Upper lobe of left lung (tissue), 6 donors: ENCODE data around the gene NAP1L4. TPM values are rescaled to one million over a fixed set of nuclear protein-coding genes. Genes with fewer than 3 reads are reported as not detected.

Experiments used
- ATAC-seq, 2 donors: fragments of 200-7000 bp; cut with Tn5 transposase; one replicate each; pipeline ENCODE4 v1.9.1; 2022; ENCODE audit warnings: mild to moderate bottlenecking in 2 of 2, moderate library complexity in 2 of 2; ENCODE audit not compliant: low FRiP score in 2 of 2
- DNase-seq, 2 donors: peaks; one replicate each; pipeline ENCODE4 v3.0.0-alpha.2; 2019 to 2020
- H3K27ac ChIP-seq, 4 donors: fragments of 200-600 bp; sonication (generic); one replicate each; pipeline ENCODE4 v1.5.1; 2016 to 2019
- H3K27me3 ChIP-seq, 4 donors: fragments of 200-600 bp; sonication (generic); one replicate each; pipeline ENCODE4 v1.5.1; 2017 to 2019
- H3K36me3 ChIP-seq, 4 donors: fragments of 200-600 bp; sonication (generic); one replicate each; pipeline ENCODE4 v1.5.1; 2016 to 2019
- H3K4me1 ChIP-seq, 4 donors: fragments of 200-600 bp; sonication (generic); one replicate each; pipeline ENCODE4 v1.5.1; 2018 to 2019
- H3K4me3 ChIP-seq, 4 donors: fragments of 200-600 bp; sonication (generic); one replicate each; pipeline ENCODE4 v1.5.1; 2017 to 2019; ENCODE audit warnings: mild to moderate bottlenecking in 2 of 4, moderate library complexity in 1 of 4
- H3K9me3 ChIP-seq, 4 donors: fragments of 200-600 bp; sonication (generic); one replicate each; pipeline ENCODE4 v1.5.1; 2018 to 2019
- CTCF ChIP-seq, 6 experiments: fragments of 450-650 bp in 4 of 6; fragments of 200-600 bp in 2 of 6; sonication (generic) in 2 of 6; IDR thresholded peaks; one replicate each; pipeline ENCODE4 v1.5.1; 2016 to 2019; ENCODE audit warnings: antibody characterized with exemption in 6 of 6
- EP300 ChIP-seq, 4 donors: sonication (generic); formaldehyde crosslinking; IDR thresholded peaks; one replicate each; pipeline ENCODE4 v1.5.1; 2017; ENCODE audit warnings: antibody characterized with exemption in 4 of 4, control low read depth in 2 of 4
- POLR2A ChIP-seq, 4 donors: fragments of 450-650 bp; IDR thresholded peaks; one replicate each; pipeline ENCODE4 v1.5.1; 2016 to 2017; ENCODE audit warnings: antibody characterized with exemption in 4 of 4, mild to moderate bottlenecking in 2 of 4
- POLR2AphosphoS5 ChIP-seq, 2 donors: sonication (generic); formaldehyde crosslinking; IDR thresholded peaks; one replicate each; pipeline ENCODE4 v1.5.1; 2017; ENCODE audit warnings: antibody characterized with exemption in 2 of 2
- WGBS, 2 donors: methylation state at CpG; one replicate each; pipeline ENCODE4 v1.1.5; 2017 to 2018; 5-methylcytosine and 5-hydroxymethylcytosine counted together
- total RNA-seq, 6 donors: library from RNA; depleted of rRNA in 4 of 6; stranded (reverse); fragments of >200 nt in 4 of 6; gene quantifications; one replicate each; pipeline versions ENCODE4 v1.1.0 to v1.2.1, GENCODE V29; 2016 to 2021
- donor health status: DM: no; HTN: no; CAD: no; lungs with moderate emphysema.
- donor health status: DM: no; HTN: yes; CAD: no; lungs with severe emphysema.

Gene NAP1L4
- total RNA-seq, 6 donors from 2014 or later = 81.1 to 194 (median 103) TPM

GRCh38 chr11:2989551-2989950 is 2.6 kb downstream of the NAP1L4 start:
- H3K9me3 ChIP-seq = no peaks in the 10 kb centered on the region
- no peak for TF ChIP-seq CTCF (IDR thresholded peaks at IDR 0.05)
- no peak for TF ChIP-seq POLR2A (IDR thresholded peaks at IDR 0.05)
- TF ChIP-seq EP300 (IDR thresholded peaks at IDR 0.05) = no peak
- TF ChIP-seq POLR2AphosphoS5 (IDR thresholded peaks at IDR 0.05) = no peak
- H3K27me3 ChIP-seq = no peaks in the 10 kb centered on the region
- no peaks in the 10 kb centered on the region for H3K36me3 ChIP-seq
- H3K4me3 ChIP-seq = peak overlapping the region in 2 of 4 donors; percentile 95 to 97
- H3K4me1 ChIP-seq = peaks cover 35 to 65% (median 35%) of the 10 kb centered on the region in 4 donors
- WGBS, 2 donors = 31% methylated on average over 3 of the region's 3 CpGs
- no peak for DNase-seq
- ATAC-seq = no peak
- peak overlapping the region in 3 of 4 donors; percentile 17 to 70 (median 55) for H3K27ac ChIP-seq

GRCh38 chr11:2989006-2989405 is 3.1 kb downstream of the NAP1L4 start:
- TF ChIP-seq POLR2AphosphoS5 (IDR thresholded peaks at IDR 0.05) (no peak), EP300 (IDR thresholded peaks at IDR 0.05) (no peak), POLR2A (IDR thresholded peaks at IDR 0.05) (no peak), CTCF (IDR thresholded peaks at IDR 0.05) (no peak)

GRCh38 chr11:2987881-2988861 is 4.0 kb downstream of the NAP1L4 start:
- TF ChIP-seq EP300 (IDR thresholded peaks at IDR 0.05) = no peak
- TF ChIP-seq POLR2A (IDR thresholded peaks at IDR 0.05) = no peak
- no peak for TF ChIP-seq CTCF (IDR thresholded peaks at IDR 0.05)
- TF ChIP-seq POLR2AphosphoS5 (IDR thresholded peaks at IDR 0.05) = no peak
- H3K4me3 ChIP-seq = peak overlapping the region in 3 of 4 donors; percentile 7 to 97 (median 11)
- no peak for ATAC-seq
- peaks cover 0 to 5% (median 0%) of the 10 kb centered on the region in 4 donors for H3K36me3 ChIP-seq
- WGBS, 2 donors = 29 to 40% methylated on average over 11 of the region's 11 CpGs
- H3K27me3 ChIP-seq = no peaks in the 10 kb centered on the region
- H3K27ac ChIP-seq = peak overlapping the region; percentile 33 to 70 (median 48)
- no peak for DNase-seq
- H3K9me3 ChIP-seq = no peaks in the 10 kb centered on the region
- peaks cover 35 to 70% (median 35%) of the 10 kb centered on the region in 4 donors for H3K4me1 ChIP-seq

More at GRCh38 chr11:2989006-2989405, 3.1 kb downstream of the NAP1L4 start:
- DNase-seq = no peak
- H3K4me3 ChIP-seq = peak overlapping the region in 3 of 4 donors; percentile 7 to 97 (median 11)
- WGBS, 2 donors = 24 to 27% methylated on average over 4 of the region's 4 CpGs
- H3K27me3 ChIP-seq = no peaks in the 10 kb centered on the region
- no peaks in the 10 kb centered on the region for H3K9me3 ChIP-seq
- peaks cover 0 to 2% (median 0%) of the 10 kb centered on the region in 4 donors for H3K36me3 ChIP-seq
- H3K4me1 ChIP-seq = peaks cover 35 to 69% (median 35%) of the 10 kb centered on the region in 4 donors
- no peak for ATAC-seq
- peak overlapping the region; percentile 17 to 70 (median 44) for H3K27ac ChIP-seq

- H3K9me3 ChIP-seq = no peaks in the 10 kb centered on the region
- H3K4me3 ChIP-seq = no peak overlapping the region
- peaks cover 0 to 13% (median 3%) of the 10 kb centered on the region in 4 donors for H3K36me3 ChIP-seq
- TF ChIP-seq CTCF (IDR thresholded peaks at IDR 0.05) (no peak), EP300 (IDR thresholded peaks at IDR 0.05) (no peak), POLR2AphosphoS5 (IDR thresholded peaks at IDR 0.05) (no peak), POLR2A (IDR thresholded peaks at IDR 0.05) (no peak)
- WGBS, 2 donors = 87 to 98% methylated on average over 4 of the region's 4 CpGs
- H3K27me3 ChIP-seq = no peaks in the 10 kb centered on the region
- peaks cover 19 to 57% (median 21%) of the 10 kb centered on the region in 4 donors for H3K4me1 ChIP-seq
- no peak overlapping the region for H3K27ac ChIP-seq
- DNase-seq = no peak
- ATAC-seq = no peak
Observed at GRCh38 chr11:2983908-2984307, 8.2 kb downstream of the NAP1L4 start.
